Left cardiac atrium (tissue), 4 donors: ENCODE measurements around the gene SLC7A11. TPM values are rescaled to one million over a fixed set of nuclear protein-coding genes. Genes with fewer than 3 reads are reported as not detected.
A peak's percentile ranks its signal among the peaks of the same experiment; 100 is the strongest.
"Not testable (repeated sequence)": the region's sequence is repeated elsewhere in the genome, so short reads cannot be mapped to it uniquely, and the experiment has no call there.

Source experiments
- ATAC-seq, 2 donors: fragments of 200-7000 bp; cut with Tn5 transposase; one replicate each; pipeline ENCODE4 v1.9.1; 2020; ENCODE audit warnings: mild to moderate bottlenecking in 2 of 2, moderate library complexity in 2 of 2
- DNase-seq: peaks from one replicate; pipeline ENCODE4 v3.0.0-alpha.2; 2020
- intact Hi-C, 2 donors: fragments of 100-400 bp; cut with DNase I; formaldehyde crosslinking; loops; one replicate each; pipeline versions ENCODE4 v1.14.1 to v1.15.1; 2022 to 2023
- total RNA-seq, 2 donors: library from RNA; stranded (reverse); fragmentation: NEBNext Ultra II Directional; extraction: Animal tissue kit (Norgen Biotek cat#: 25700); gene quantifications; one replicate each; pipeline ENCODE4 v1.2.1, GENCODE V29; 2021
- donor health status: DM: no; HTN: yes; CAD: no.
- donor health status: DM: no; HTN: yes; CAD: no; lungs with severe emphysema.
- donor health status: DM: yes; HTN: yes; CAD: no.
- donor health status: Dilated cardiomyopathy.

SLC7A11 gene
- total RNA-seq, 2 donors from 2014 or later, result 3.3 to 4.7 TPM

- DNase-seq (no peak), ATAC-seq (no peak)
- intact Hi-C loops, result no loop called here
Observed at GRCh38 chr4:138249132-138249531, 7.0 kb upstream of the SLC7A11 start.

DNA sequence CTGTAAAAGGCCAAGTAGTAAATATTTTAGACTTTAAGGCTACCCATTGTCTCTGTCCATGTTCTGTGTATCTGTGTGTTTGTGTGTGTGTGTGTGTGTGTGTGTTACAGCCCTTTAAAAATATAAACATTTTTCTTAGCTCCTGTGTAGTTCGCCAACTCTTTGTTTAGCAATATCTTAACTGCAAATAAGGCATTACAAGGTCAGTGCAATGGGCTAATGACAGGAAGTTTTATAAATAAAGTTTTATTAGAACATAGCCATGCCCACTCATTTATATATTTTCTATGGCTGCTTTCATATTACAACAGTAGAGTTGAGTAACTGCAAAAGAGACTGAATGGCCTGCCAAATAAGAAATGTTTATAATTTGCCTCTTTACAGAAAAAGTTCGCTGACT is 5.9 kb upstream of the SLC7A11 start:
- DNase-seq (no peak), ATAC-seq (no peak)
- intact Hi-C loops, result no loop called here

DNA sequence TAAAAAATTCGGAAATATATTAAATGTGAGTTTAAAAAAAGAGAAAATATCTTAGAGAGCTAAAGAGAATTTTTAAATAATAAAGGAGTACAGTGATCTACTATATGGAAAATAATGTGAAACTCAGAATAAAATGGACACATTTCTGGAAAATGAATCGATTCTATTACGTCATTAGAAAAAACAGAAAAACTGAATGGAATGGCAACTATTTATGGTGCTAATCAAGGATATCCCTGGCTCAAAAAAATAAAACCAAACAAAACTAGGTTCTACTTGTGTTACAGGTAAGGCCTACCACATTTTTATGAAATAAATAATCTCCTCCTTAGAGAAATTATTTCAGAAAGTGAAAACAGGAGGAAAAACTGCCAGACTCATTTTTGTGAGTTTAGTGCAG is 5.5 kb upstream of the SLC7A11 start:
- intact Hi-C loops, result no loop called here
- ATAC-seq, result no peak
- DNase-seq, result no peak

- ATAC-seq, result no peak
- intact Hi-C loops, result no loop called here
Observed at GRCh38 chr4:138243369-138243768, 1.2 kb upstream of the SLC7A11 start.

DNA sequence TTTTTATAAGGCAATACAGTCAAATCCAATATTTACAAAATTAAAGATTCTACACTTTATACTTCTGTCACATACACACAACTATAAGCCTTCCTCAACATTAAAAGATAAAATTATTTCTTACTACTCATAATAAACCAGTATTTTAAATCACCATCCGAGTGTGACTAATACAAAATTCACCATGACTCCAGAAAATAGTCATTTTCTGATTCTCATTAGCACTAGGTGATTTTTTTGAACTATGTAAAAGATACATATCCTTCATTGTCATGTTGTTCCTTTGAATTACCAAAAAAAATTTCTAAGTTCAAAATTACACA is 646 bp upstream of the SLC7A11 start:
- no peak for ATAC-seq
- no peak for DNase-seq
- intact Hi-C loops, result no loop called here

More at GRCh38 chr4:138243369-138243768, 1.2 kb upstream of the SLC7A11 start:
- no peak for DNase-seq

DNA sequence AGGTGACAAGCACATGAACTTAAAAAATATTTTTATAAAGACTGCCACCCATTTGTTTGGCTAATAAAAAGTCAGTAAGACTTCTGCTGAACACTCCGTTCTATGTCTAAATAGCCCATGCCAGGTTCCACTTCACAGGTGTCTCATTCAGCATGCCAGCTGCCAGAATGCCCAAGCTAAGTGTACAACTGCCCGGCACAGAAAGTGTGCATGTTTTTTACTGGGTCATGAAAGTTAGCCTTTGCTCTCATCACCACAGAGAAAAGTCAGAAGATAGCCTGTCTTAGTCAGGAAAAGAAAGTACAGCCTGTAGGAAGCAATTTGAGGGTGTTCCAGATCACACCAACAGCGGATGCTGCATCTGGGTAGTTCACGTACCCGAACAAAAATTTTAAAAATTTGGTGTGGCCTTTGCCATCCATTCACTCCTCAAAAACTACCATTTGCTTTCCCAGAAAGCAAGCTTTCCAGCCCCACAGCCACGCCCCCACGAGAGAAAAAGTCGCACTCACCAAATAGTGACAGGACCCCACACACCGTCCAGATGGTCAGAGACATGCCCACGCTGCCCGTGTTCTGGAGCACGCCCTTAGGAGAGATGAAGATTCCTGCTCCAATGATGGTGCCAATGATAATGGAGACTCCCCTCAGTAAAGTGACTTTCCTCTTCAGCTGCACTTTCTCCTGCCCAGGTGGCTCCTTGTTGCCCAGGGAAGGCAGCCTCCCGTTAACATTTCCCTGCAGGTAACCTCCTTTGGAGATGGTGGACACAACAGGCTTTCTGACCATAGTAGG is 671 bp downstream of the SLC7A11 start:
- DNase-seq (no peak), ATAC-seq (peak in 1 of 2 donors; percentile 24)
- intact Hi-C loops, result no loop called here

DNA sequence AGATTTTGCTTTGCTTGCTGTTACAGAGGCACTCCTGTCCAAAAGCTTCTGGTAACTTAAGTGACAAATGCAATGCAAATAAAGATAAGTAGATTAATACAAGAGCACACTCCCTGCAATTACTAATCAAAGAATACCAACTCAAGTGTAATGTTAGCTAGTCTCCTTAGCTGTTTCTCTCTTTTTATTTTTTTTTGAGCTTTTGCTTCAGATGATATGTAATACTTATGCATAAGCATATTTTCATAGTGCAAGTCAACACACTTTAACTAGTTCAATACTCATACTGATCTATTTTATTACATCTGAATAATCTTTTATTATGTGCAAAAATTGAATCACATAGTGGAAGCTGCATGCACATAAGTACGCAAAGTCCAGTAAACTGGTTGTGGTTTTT is 2.7 kb downstream of the SLC7A11 start:
- no peak for ATAC-seq
- intact Hi-C loops, result no loop called here
- DNase-seq, result no peak

GRCh38 chr4:138238521-138239292 is 3.4 kb downstream of the SLC7A11 start:
- ATAC-seq, result no peak
- DNase-seq, result no peak
- intact Hi-C loops, result no loop called here

- DNase-seq, ATAC-seq, intact Hi-C loops: not testable (repeated sequence)
Observed at GRCh38 chr4:138237132-138237531, 5.0 kb downstream of the SLC7A11 start.

- ATAC-seq (no peak), DNase-seq (no peak)
- intact Hi-C loops, result no loop called here
Observed at GRCh38 chr4:138236037-138236436, 6.1 kb downstream of the SLC7A11 start.

- no peak for ATAC-seq
- intact Hi-C loops, result no loop called here
- DNase-seq, result no peak
Observed at GRCh38 chr4:138235419-138235952, 6.7 kb downstream of the SLC7A11 start.

- ATAC-seq (no peak), DNase-seq (no peak)
- intact Hi-C loops, result no loop called here
Observed at GRCh38 chr4:138234248-138234647, 7.9 kb downstream of the SLC7A11 start.

DNA sequence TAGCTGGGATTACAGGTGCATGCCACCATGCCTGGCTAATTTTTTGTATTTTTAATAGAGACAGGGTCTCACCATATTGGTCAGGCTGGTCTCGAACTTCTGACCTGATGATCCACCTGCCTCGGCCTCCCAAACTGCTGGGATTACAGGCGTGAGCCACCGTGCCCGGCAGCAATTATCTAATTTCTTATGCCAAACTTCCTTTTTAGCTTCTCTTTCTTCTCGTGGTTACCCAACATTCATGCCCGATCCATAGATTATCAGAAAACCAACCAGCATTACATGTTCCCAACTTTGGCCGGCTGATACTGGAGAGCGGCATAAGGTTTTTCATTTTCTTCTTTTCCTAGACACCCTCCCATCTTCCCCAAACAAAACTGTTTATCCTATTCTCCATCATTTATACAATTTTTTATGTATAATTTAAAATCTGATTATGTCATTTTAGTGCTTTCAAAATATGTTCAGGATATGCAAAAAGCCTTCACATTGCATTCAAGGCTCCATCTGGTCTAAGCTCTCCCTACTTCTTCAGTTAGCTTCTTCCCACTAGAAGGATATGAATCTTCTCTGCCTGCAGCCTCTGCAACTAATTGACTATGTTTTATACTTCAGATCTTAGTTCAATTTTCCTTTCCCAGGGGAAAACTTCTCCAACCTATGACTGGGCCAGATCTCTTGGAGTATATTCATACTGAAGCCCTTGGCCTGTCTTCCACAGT is 8.7 kb downstream of the SLC7A11 start:
- no peak for ATAC-seq
- intact Hi-C loops, result no loop called here
- DNase-seq, result no peak

DNA sequence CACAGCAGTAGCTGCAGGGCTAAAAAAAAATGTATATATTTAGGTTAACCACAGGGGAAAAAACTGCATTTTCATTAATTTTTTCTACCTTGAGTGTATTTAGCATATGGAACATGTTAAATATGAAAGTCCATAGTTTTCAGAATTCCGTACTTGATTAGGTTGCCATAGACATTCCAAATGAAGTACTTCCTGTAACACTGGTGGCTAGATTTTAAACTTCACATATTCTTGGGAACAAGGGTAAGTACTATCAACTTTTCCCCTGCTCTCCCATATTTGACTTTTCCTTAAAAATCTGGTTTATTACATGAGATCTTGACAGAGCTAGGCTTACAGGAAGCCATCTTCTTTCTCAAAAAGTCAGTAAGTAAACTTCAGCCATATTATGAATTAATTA is 9.8 kb downstream of the SLC7A11 start:
- intact Hi-C loops, result no loop called here
- ATAC-seq (no peak), DNase-seq (no peak)

GRCh38 chr4:138230048-138230447 is 12.1 kb downstream of the SLC7A11 start:
- intact Hi-C loops, result no loop called here
- DNase-seq (no peak), ATAC-seq (no peak)

DNA sequence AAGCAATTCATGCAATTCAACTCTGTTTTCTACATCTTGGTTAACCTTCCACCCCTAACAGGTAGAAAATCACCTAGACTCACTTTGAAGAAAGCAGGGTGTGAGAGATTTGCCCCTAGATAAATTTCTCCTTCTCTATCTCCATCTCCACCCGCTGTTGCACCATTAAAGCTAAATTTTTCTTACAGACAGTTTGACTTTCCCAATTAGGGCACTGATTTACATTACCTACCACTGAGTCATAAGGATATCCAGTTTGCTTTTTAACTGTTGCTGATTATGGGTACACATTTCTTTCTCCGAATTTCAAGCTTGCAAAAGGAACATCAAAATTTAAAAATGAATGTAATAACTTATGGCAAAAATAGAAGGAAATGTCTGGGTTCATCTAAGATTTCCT is 13.0 kb downstream of the SLC7A11 start:
- no peak for ATAC-seq

DNA sequence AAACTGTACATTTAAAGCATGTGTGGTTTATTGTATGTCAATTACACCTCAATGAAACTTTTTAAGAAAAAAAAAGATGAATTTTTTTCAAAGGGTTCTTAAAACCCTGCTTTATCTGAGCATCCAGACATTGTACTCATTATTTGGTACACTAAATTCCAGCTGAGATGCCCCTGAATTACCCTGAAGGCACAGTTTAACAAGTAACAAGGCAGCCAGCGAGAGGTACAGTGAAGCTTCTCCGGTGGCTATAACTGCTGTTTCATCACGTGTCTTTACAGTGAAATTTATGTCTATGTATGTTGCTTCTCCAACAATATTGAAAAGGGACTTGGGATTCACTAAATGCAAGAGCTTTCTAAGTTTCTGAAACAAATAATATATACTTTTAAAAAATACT is 15.8 kb downstream of the SLC7A11 start:
- ATAC-seq (no peak), DNase-seq (no peak)
- intact Hi-C loops, result no loop called here

More for the DNA sequence above, 13.0 kb downstream of the SLC7A11 start:
- intact Hi-C loops, result no loop called here
- DNase-seq, result no peak

GRCh38 chr4:138225477-138225876 is 16.7 kb downstream of the SLC7A11 start:
- ATAC-seq (no peak), DNase-seq (no peak)
- intact Hi-C loops, result no loop called here

DNA sequence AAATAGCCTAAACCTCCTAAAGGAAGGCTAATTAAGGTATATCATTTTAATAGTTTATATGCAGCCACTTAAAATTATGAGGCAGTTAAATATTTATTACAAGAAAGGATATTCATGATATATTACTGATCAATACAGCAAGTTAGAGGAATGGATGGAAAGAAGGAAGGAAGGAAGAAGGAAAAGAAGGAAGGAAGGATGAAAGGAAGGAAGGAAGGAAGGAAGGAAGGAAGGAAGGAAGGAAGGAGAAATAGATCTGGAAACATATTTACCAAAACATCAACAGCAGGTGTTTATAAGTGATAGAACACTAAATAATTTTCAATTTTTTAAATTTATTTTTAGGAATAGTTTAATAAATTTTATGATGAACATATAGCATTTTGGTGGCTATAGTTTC is 17.5 kb downstream of the SLC7A11 start:
- intact Hi-C loops, result no loop called here
- no peak for DNase-seq
- no peak for ATAC-seq
